Astrocyte of the hippocampus (primary cell): ENCODE results near the gene ATF2.

Experiments used
- DNase-seq: peaks from one replicate; pipeline ENCODE4 v3.0.0; 2011; ENCODE audit warnings: low read depth, low spot score

ATF2 gene, protein sequence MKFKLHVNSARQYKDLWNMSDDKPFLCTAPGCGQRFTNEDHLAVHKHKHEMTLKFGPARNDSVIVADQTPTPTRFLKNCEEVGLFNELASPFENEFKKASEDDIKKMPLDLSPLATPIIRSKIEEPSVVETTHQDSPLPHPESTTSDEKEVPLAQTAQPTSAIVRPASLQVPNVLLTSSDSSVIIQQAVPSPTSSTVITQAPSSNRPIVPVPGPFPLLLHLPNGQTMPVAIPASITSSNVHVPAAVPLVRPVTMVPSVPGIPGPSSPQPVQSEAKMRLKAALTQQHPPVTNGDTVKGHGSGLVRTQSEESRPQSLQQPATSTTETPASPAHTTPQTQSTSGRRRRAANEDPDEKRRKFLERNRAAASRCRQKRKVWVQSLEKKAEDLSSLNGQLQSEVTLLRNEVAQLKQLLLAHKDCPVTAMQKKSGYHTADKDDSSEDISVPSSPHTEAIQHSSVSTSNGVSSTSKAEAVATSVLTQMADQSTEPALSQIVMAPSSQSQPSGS

DNA sequence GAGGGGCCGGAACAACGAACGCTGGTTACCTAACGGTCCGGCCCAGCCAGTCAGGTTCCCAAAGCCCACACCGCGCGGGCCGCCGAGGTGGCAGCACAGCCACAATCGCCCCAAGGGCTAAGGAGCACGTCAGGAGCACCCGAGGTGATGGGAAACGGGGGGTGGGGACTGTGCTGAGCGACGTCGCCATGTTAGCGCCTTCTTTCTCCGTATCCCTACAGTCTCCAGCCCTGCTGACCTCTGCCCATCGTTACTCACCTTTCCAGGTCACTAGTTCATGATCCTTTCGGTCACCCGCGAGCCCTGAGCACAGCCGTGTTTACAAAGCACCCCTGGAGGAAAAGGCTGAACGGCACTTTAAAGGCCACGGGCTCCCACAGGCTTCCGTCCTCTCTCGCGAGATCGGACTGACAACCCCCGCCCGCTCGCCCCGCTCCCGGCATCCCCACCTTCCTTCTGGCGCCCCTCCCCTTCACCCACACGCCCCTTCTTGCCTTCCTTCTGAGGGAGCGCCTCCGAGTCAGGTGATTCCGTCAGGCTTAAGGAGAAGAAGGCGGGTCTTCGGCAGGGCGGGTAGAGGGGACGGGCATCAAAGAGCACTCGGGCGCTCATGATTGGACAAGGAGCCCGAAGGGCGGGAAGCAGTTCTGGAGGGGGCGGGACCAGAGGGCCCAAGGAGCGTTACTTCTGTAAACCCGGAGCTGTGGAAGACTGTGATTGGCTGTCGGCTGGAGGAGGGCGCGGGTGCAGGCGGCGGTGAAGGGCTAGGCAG is at the start of gene ATF2:
Gene ATF2, minus strand, starts transcription at position 412 of the 772 bp plus-strand sequence. CDS start 31,760 bp downstream, outside the sequence.
- DNase-seq = peak; percentile 100

DNA sequence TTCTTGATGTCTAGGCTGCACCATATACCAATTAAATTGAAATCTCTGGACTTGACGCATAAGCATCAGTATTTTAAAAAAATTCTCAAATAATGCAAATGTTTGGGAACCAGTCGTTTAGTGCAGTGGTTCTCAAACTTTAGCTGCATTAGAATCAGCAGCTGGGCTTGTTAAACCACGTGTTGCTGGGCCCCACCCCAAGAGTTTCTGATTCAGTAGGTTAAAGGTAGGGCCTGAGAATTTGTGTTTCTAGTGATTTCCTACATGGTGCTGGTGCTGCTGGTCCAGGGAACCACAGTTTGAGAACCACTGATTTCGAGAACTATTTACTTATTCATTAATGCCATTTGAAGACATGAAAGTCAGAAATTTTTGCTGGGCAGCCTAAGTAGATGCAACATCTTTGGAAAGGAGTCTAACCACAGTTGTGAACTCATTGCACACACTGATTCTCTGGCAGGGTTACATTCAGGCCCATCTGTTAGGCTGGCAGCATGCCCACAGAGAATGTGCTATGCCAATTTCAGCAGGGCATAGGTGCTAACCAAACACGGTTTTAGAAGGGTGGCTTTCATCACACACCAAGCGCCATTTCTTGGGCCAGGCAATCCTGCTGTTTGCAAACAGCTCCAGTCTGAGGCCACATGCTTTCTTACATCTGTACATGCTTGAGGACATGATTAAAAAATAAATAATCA is 39.9 kb upstream of the ATF2 start:
- peak; percentile 23 for DNase-seq

DNA sequence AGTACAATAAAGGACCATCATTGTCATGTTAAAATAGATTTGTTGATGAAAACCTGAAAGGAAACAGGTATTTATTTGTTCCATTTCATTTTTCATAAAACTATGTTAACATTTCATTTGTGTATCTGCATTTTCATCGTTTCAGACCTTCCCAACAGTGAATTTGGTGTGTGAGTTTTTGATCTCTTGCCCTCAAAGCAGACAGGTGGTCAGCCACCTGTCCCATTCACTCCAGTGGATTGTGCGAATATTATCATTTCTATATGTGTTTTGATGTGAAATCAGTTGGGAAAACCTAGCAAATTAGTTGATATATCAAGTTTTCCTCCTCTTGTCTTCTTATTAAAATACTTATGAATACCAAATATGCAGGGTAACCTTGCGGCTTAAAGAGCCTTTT is 38.9 kb upstream of the ATF2 start:
- DNase-seq = no peak

DNA sequence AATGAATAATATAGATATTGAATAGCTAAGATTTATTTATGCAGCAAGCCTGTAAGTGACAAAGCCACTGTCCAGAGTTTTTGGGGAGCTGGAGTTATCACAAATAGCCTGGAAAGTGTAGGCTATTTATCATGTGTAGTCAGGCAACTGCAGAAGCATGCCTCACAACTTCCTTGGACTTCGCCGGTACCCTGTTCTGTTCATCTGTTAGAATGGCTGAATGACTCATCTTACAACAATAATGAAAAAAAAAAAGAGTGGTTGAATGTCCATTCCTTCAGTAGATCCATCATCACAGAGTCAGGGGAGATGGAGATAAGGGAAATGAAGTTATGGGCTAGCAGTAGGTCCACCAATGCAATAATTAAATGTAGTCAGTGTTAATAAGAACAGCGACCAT is 37.5 kb upstream of the ATF2 start:
- DNase-seq = peak; percentile 39

DNA sequence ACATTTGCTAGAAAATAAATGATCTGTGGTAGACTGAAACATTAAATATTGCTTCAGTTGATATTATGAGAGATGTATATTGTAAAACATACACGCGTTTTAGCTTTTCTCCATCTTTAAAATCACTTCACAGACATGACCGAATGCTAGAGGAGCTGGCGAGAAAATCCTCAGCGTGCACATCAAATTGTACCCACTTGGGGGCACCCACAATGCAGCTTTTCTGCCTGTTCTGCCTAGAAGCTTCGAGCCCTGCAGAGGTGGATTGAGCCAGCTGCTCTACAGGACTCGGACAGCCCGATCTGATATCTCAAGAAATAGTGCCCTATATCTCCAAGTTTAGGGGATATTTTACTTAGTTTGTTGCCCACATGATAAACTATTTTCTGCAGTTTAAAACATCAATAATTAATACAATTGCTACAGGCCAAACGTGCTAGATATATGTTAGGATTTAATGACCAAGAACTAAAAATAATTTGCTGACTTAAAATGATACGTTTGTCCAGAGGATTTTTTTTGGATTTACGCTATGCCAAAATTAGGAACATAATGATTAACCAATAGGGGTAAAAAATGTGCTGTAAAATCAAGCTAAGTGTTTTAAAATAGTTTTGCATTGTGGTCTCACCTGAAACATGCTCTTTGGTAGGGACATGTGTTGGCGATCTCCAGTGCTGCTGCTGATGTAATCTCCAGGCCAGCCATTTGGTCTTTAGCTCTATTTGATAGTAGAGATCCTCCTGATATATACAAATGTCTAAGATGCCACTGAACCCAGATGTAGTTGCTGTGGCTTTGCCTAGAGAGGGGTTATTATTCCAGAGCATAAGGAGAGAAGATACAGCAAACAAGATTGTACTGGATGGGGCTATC is 35.9 kb upstream of the ATF2 start:
- DNase-seq = peak; percentile 67

DNA sequence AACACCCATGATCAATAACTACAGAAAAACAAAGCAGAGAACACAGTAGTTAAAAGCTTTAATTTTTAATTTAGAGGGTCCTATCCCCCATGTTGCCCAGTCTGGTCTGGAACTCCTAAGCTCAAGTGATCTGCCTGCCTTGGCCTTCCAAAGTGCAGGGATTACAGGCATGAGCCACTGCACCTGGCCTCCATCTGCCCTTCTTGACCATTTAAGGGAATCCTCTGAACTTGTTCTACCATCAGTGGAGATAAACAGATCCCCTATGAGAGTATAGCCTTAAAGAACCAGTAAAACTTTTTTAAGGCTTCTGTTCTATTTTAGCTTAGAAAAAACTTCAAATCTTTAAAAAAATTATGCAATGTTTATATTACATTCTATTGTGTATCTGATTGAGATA is 27.0 kb upstream of the ATF2 start:
- no peak for DNase-seq

DNA sequence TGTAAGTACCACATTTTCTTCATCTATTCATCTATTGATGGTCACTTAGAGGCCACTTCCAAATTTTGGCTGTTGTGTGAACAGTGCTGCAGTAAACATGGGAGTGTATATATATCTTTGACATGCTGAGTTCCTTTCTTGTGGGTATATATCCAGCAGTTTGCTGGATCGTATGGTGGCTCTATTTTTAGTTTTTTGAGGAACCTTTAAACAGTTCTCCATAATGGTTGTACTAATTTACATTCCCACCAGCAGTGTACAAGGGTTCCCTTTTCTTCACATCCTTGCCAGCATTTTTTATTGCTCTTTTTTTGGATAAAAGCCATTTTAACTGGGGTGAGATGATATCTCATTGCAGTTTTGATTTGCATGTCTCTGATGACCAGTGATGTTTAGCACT is 20.8 kb upstream of the ATF2 start:
- DNase-seq = no peak

DNA sequence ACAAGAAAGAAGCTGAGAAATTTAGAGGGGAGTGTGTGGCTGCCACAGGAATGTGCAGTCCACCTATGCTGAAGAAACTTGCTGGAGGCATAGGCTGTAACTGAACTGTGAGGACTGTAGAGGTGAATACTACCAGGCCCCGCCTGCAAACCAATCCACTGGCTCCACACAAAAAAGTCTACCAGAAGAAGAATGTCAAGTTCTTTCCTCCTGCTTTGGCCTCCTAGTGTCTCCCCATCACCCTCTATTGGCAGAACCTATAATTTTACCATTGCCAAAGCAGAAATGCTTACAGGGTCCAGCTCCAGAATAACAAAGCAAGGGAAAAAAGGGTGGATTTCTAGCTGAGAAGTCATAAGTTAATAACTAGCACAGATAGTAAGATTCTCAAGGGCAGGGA is 19.4 kb upstream of the ATF2 start:
- no peak for DNase-seq

DNA sequence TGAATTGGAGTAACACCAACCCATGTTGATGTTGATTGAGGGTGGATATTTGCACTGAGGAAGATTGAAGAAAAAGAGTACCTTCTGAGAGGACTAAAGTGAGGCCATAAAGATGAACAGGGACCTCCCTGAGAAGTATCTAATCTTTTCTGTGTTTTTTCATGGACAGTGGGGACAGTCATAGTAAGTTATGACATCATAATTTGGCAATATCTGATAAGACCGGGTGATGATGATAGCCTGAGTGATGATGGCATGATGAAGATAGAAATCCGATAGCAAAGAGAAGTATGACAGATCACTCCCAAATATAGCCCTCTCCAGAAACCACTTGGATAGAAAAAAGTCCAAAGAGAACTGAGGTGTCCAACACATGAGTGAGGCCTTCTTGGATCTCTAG is 15.7 kb upstream of the ATF2 start:
- no peak for DNase-seq

DNA sequence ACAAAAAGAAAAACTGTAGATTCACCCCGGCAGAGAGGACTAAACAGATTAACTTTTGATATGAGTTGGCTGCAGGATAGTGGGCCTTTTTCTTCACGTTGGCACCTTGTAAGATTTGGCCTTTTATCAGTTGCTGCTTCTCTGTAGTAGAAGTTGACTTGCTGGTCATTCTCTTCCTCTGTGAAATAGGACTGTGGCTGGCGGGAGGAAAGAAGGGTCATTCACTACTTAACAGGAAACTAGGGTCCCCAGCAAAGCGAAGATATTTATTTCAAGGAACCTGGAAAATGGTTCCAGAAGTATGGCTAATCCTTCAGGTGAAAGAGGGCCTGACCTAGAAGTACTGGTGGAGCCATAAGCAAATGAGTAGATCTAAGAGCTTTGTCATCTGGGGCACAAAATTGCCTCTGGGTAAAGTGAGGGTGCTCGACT is 13.9 kb upstream of the ATF2 start:
- no peak for DNase-seq

DNA sequence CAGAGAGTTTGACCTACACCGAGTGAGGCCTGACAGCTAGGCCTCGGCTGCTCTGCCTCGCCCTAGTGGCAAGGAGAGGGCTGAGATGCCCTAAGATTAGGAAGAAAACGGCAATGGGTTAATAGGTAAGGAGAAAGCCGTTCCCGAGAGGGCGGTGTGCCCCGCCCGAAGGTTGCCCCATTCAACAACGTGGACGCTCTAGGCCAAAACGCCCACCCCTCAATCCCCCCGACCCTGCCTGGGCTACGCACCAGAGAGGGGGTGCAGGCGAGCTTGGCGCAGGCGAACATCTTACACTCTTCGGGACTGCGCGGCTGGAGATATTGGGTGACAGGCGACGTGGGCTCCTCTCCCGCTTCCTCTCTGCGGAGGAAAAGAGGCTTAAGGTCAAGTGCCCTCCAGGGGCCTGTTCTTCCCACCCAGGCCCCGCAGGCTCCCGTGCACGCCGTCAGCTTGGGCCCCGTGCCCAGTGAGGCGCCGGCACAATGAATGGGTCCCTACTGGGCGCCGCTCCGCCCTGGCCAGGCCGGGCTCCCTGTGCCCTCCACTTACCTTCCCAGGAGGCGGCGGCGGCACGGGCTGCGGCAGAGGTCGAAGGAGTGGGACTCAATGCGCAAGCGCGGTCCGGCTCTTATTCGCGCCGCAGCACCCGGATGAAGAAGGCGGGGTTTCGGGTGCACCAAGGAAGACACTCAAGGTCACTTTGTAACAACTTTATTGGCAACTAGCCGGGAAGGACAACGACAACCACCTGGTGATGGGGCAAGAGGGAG is 13.3 kb upstream of the ATF2 start, which contains the start of gene ATP5MC3:
Gene ATP5MC3, minus strand, starts transcription at position 607 of the 773 bp plus-strand sequence. Its CDS starts 317 bp downstream, at position 290.
- DNase-seq = peak; percentile 96

DNA sequence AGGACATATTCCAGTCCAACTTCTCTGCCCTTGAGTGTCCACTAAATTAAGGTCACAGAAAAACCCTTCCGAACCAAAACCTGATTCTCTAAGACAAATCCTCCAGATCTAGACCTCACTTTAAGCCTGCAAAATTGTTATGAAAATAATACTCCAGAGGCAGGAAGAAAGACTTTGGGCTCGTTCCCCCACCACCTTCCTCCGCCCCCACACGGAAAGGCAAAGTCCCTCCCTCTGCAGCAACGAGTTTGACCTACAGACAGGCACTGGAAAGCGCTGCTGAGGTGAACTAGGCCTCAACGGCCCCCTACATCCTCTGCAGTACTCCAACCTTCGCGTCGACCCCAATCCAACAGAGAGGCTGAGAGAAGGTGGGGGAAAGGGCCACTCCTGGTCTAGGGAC is 12.7 kb upstream of the ATF2 start:
- peak; percentile 65 for DNase-seq

DNA sequence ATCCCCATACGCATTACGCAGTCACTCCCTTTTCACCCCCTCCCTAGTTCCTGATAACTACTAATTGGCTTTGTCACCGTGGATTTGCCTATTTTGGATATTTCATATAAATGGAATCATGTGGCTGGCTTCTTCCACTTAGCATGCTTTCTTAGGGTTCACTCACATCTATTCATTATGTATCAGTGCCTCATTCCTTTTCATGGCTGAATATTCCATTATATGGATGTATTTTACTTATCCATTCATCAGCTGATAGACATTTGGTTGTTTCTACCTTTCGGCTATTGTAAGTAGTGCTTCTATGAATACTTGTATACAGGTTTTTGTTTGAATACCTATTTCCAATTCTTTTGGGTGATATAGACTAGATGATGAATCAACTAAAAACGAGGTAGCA is 8.6 kb upstream of the ATF2 start:
- DNase-seq = no peak

DNA sequence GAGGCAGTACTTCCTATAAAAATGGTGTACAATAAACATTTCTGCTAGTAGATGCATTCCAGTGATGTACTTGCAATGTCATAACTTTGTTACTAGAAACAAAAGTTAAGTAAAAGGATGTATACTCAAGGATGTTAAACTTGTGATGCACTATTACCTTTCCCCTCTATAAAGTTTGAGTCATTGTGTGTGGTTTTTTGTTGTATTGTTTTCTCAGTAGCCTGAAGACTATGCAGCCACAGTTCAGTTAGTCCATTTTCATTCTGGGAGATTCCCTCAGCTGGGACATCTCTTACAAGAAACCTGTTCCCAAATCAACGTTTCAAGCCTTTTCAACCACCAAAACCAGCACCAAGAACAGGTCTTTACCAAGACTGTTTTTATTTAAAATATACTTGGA is 7.9 kb upstream of the ATF2 start:
- no peak for DNase-seq

DNA sequence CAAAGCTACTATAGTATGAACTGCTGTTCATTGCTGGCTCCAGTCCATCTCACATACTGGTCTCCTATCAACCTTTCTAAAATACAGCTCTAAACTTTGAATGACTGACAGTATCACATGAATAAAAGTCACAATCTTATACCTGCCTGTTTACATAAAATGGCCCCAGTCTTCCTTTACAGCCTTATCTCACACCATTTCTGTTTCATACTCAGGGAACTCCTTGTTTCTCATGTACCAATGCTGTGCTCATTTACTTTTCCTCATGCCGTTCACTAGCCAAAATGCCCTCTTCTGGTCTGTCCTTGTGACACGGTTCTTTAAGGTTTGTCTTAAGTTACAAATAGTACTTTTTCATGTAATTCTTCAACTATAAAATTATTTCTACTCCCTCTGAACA is 7.3 kb upstream of the ATF2 start:
- DNase-seq = no peak

DNA sequence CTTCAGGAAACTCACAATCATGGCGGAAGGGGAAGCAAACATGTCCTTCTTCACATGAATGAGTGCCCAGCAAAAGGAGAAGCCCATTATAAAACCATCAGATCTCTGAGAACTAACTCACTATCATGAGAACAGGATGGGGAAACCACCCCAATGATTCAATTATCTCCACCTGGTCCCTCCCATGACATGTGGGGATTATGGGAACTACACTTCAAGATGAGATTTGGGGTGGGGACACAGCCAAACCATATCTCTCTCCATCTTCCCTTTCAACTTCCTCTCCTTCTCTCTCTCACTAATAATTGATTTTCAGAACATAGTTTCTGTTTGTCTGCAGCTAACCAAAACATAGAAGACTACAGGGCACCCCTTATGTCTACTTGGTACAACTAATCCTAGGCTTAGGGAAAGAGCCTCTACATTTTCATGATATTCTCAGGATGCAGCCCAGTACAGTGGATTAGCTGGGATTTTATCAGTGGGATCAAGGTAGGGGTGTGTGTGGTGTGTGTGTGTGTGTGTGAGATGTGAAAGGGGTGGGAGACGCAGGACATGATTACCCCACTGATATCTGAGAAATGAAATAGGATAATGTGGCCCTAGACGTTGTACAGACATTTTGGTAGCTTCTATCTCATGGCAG is 2.8 kb upstream of the ATF2 start:
- DNase-seq = no peak

DNA sequence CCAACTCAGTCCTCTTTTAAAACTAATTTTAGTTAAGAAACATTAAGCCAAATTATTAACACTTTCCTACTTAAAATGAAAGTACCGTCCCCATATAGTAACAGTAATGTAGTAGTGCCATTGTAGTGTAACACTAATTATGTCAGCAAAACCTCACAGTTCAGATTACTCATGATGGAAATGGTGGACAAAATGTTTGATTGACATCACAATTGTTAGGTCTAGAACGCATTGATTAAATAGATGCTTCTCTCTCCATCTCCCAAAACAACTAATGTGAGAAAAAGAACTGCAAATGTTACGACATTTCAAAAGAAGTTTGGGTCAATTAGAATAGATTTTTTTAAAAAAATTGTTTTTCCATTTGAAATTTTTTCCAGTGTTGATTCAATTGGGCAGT is 1.2 kb upstream of the ATF2 start:
- no peak for DNase-seq

DNA sequence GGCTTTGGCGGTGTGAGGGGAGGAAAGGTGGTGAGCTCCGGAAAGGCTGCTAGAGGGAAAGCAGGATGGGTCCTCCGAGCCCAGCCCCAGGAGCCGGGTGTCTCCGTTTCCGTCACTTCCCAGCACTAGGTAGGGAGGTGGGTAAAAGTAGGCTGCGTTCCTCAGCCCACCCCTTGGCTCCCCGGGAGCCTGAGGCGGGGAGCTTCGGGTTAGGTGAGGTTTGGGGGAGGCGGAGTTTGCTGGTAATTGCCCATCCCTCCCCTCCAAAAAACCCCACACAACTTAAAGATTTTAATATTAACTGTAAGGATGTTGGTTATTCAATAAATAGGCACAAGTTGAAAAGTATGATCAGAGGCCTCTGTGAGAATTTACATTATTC is 552 bp upstream of the ATF2 start:
- DNase-seq = no peak

DNA sequence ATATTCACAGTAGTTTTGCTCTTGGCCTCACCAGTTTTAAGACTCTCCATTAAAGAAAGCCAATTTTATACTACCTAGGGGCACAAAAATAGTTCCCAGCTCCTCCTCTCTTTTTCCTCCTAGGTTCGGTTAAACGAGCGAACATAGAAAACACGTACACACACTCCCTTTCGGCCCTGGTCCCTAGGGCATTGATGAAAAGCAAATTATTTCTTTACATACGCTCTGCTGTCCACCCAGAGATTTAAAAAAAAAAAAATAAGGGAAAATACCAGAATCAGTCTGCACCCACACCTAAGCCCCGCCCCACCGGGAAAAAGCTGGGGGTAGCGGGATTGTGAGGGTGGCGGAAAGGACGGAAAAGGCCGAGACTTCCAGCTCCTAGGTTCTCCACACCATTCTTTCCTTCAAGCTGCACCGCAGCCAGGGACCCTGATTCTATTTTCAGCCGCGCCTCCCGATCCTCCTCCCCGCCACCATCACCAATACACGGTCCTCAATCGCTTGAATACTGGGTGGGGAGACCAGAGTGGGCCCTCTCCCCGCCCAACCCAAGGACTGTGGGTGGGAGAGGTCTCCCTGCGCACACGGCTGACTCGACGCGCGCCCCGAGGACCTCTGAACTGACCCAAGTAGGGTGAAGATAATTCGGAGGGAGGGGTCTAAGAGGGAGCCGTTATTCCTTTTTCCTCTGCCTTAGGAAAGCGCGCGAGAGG is 769 bp downstream of the ATF2 start:
- peak; percentile 65 for DNase-seq
